GM19025 (cell line): ENCODE measurements around the gene IRF2.
A peak's percentile ranks its signal among the peaks of the same experiment; 100 is the strongest.

Source experiments
- ATAC-seq: cut with Tn5 transposase; IDR thresholded peaks from one replicate; pipeline ENCODE4 v1.9.1; 2021; ENCODE audit warnings: mild to moderate bottlenecking, low read depth, moderate library complexity; ENCODE audit not compliant: unreplicated experiment

The IRF2 gene

DNA sequence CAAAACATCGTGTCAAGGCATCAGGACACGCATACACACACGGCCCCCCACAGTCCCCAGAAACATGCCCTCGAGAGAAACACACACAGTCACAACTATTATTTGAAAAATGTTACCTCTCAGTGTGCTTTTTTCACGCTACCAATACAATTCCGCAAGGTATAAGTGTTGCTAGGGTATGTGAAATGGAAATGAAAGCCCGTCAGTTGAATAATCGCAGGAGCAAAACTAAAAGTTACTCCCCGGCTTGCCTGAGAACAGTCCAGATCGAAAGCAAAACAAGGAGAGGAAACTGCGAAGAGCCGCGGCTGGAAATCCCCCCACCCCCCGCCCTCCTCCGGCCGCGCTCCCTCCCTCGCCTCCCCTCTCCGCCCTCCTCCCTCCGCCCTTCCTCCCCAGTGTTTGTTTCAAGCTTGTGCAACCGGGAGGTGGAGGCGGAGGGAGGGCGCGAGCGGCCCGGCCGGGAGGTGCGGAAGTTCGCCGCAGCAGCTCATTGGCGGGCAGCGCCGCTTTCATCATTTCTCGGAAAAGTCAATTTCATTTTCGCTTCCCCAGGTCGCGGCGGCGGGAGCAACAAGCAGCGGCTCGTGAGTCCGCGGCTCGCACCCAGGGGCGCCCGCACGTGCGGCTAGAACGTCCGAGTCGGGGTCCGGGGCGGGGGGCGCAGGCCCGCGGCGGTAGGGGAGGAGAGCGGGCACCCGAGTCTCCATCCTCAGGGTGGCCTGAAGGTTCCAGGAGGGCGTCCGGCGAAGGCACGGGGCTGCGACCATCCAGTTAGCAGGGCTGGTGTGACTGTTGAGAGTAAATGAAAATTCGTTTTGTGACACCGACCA lies at the start of gene IRF2:
IRF2 (minus strand) TSS at position 288 of the 833 bp plus-strand sequence. CDS start 45,486 bp downstream, outside the sequence.
- ATAC-seq, result peak; percentile 54

DNA sequence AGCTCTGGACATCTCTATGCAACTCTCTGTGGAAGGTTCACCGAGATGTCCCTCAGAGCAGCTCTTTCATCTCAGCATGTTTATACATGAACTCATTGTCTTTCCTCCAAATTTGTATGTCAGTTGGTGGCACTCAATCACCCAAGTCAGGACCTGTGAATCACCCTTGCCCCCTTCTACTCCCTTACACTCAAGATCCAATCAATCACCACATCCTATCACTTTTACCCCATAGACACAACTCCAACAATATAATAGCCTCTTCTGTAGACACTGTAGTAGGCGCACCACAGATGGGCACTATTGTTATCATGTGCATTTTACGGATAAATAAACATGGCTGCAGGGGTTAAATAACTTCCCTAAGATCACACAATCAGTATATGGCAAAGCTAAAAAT lies 41.3 kb upstream of the IRF2 start:
- ATAC-seq, result no peak

DNA sequence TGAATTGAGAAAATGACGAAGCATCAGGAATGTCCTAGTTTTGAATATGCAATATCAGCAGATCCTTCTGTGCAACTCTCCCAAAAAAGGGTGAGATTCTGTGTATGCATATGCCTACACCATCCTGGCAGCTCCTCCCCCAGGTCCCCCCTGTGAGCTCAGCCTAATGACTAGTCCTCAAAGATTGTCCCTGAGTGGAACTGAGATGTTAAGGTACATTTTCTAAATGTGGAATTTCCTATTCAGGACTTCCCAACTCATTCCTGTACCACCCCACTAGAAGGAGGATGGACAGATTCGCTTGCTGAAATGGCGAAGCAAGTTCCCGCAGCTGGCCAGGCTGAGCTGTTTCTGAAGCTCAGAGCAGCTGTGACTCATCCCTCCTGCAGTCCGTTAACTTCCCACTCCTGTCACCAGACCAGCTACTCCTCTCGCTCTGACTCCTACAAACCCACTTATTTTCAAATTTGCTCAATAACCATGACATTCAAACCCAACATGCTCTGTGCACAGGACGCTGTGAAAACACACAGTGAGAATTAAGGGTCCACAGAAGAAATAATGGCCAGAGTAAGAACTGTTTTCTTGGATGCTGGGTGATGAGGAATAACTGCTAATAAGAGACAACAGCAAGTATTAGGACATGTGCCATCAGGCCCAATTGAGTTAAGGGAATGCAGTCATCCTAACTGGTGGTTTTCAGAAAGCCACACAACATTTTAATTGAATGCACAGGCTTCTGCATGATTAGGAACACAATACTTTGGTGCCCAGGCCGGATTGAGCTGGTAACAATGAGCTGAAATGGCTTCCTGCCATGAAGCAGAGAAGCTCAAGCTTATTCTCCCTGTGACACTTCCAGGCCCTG lies 40.0 kb upstream of the IRF2 start:
- ATAC-seq, result peak; percentile 94

DNA sequence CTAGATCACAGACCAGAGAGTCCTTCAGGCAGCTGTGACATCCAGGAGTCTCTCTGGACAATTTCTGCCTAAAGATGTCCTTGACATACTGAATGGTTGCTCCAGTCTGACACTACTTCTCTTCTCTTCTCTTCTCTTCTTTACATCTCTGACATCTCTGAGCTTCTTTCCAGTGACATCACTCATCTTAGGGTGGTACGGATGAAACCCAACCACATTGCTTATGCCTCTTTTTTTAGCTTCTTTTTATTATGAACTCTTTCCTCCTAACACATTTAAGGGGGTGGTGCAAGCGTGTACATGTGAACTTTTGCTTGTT lies 39.4 kb upstream of the IRF2 start:
- peak; percentile 5 for ATAC-seq

DNA sequence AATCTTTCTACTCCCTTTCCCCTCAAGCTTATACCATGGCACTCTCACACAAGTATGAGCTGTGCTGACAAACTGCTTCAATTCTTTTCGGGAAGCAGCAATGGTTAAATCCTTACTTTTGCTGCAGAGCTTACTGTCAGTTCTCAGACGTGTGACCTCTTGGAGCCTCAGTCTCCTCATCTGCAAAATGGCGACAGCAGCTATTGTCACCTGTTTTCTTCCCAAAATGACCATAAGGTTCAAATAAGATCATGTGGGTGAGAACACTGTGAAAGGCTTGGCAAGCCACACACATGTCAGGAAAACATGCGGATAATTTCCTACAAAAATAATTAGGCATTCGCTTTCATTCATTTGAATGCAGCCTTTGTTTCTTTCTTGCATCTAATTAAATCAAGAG lies 36.8 kb upstream of the IRF2 start:
- ATAC-seq, result no peak

DNA sequence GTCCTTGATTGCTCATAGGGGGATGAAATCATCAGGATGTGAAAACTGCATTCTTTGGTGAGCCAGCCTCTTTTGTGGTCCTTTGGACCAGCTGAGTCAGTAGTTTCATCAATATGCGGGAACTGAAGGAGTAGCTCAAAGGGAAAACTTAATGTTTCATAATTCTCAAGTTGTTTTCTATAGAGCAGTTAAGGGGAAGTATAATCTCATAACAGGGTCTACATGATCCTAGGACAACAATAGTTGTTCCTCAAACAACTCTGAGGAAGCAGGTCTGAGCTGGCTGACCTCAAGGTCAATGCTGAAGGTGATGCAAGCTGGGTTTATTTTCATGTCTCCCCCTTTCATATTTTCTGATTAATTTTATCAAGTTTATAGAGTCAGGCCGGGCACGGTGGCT lies 36.1 kb upstream of the IRF2 start:
- ATAC-seq, result no peak

DNA sequence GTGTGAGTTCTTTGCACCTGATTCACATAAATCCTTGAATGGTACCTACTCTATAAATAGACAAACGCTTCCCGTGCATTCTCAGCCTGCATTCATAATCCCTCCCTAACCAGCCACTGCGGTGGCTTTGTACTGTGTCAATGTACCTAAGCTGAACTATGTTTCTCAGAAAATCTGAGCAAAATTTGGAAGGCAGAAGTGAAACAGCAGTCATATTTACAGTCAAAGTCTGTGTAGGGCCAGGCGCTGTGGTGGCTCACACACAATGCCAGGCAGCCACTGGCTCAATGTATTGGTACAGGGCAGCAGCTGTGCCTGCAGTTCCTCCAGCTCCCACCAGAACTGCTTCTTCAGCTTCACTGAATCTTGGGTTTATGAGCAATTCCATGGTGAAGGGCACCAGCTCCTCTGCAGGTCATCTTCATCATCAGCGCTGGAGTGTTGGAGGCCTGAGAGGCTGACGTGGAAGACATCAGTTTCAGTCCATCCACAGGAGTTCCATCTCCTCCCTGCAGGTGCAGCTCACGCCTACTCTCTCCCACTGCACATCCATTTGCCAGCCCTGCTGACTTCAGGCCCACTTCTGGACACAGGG lies 32.3 kb upstream of the IRF2 start:
- ATAC-seq, result peak; percentile 96

DNA sequence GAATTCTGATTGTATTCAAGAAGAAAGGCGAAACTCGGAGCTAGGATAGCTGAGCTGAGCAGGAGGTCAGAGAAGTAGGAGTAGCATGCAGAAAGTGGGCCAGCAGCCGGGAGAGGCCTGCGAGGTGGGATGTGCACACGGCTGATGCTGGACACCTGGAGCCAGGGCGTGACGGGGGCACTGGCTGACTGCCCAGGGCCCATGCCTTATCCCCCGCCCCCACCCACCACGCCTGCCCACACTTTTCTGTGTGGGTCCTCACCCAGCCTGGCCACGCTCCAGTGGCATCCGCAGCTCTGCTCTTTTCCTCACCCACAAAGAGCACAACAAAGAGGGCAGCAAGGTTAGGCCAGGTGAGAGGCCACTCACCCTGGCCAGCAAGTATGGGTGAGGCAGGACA lies 30.0 kb upstream of the IRF2 start:
- ATAC-seq, result no peak

DNA sequence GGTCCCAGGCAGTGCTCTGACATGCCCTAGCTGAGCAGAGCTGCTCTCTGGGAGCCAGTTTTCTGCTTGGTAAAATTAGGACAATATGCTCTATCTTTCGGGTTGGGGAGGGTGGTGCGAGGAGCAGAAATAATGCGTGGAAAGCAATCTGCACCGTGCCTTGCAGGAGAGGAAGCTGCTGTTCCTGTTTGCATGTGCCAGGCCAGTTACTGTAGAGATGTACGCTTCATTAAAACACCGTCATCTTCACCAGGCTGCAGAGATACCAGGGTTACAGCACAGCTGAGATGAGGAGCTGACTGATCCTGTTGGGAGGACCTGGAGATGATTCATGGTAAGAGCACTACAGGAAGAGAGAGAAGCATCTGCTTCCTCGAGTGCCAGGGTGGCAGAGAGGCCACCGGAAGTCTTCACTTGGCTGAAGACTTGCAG lies 29.5 kb upstream of the IRF2 start:
- ATAC-seq, result no peak

DNA sequence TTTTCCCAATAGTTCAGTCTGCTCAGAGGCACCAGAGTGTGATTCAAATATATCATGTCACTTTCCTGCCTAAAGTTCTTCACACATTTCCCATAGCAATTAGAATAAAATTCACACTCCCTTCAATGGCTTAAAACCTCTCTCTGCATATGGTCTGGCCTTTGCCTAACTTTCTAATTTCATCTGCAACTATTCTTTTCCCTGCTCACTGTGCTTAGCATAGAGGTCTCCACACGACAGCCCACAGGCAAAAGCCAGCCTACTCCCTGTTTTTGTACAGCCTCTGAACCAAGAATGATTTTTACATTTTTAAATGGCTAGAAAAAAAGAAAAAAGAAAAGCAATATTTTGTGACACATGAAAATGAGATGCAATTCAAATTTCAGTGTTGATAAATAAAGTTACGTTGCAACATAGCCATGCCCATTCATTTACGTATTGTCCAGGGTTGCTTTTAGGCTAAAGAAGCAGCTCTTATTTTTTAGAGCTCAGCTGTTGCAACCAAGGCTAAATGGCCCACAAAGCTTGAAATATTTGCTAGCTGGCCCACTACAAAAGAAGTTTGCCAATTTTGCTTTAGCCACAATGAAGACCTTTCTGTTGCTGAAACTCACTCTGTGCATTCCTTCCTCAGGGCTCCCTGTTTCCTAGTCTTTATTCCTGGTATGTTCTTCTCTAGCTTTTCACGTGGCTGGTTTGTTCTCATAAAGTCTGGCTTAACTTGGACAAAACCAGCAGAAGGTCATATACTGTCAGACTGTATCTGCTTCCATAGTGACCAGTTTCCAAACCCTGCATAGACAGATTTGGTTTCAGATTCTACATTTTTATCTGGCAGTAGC lies 26.6 kb upstream of the IRF2 start:
- no peak for ATAC-seq

DNA sequence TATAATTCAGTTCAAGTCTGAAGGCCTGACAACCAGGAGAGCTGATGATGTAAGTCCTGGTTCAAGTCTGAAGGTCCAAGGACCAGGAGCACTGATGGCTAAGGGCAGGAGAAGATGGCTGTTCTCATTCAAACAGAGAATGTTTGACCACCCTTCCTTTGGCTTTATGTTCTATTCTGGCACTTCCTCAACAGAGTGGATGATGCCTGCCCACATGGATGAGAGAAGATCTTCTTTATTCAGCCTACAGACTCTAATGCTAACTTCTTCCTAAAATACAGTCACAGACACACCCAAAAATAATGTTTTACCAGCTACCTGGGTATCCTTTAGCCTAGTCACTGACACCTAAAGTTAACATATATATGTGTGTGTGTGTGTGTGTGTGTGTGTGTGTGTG lies 25.6 kb upstream of the IRF2 start:
- no peak for ATAC-seq

DNA sequence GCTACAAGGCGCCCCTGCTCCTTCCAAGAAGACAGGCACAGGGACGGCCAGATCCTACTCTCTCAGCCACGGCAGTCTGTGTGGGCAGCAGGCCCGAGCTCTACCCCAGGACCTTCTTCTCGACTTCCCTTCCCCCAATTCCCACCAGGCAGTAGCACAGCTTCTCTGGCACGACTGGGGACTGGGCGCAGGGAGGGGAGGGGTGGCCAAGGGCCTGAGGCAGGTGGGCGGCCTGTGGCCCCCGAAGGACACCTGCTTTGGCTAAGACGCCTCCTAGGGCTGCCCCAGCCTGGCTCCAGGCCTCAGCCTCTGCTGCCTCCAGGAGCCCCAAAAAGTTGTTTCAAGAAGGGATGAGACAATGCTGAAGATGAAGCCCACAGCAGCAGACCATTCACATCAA lies 24.2 kb upstream of the IRF2 start:
- no peak for ATAC-seq

DNA sequence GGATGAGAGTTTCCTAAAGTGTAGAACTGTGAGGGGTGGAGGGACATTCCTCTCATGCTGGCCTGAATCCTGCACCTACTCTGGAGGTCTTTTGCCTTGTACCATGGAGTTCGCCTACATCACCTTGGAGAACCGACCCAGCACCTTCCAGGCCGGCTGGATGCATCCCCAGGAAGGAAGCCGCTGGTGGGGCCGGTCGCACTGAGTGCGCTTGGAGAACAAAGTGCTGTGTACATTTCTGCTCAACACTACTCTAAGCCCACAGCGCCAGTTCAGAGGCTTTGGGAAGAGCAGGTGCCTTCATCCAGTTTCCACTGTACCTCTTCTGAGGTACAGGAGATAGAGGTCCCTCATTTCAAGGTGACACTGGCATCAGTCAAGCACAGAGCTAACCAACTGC lies 15.4 kb upstream of the IRF2 start:
- ATAC-seq, result no peak

DNA sequence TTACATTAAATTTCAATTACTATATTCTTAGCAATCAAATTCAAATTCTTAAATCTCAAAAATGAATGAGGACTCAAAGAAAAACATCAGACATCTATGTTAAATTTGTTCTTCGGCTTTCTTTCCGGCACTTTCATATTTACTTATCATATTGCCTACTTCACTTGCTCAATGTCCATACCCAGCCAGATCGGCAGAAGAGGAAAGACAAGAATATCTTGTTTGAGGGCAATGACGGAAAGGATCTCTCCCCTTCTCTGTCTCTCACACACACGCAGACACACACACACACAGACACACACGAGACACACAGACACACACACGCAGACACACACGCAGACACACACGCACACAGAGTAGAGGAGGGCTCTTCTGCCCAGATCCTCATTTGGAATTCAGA lies 13.2 kb upstream of the IRF2 start:
- no peak for ATAC-seq

DNA sequence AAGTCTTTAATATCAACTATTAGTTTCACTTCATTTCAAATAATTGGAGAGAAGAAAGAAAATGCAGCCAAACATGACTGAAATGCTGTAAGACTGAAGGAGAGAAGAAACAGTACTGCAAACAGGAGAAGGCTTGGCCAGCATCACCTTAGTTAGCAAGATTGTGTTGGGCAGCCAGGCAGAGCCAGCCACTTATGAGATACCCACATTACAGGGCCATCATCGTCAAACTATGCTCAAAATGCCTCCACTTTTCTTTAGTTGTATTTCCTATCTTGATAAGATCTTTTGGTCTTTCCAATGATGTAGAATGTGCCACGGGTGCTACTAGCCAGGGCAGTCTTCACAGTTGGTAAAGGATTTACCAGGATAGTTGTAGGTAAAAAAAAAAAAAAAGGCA lies 10.9 kb upstream of the IRF2 start:
- no peak for ATAC-seq

DNA sequence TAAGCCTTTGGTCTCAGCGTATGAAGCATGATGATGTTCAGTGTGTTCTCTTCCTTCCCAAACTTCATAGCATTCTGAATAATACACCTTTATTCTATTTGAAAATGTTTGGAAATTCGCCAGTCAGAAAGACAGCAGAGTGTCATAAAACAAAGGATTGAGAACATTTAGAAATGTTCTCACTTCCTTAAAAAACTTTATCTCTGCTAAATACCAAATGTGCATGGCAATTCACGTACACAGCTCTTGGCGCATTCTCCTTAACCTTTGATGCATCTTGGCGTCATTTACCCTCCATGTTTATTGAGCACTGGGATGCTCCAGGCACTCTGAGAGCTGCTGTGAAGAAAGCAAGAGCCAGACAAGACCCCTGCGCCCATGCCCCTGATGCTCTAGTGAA lies 7.2 kb upstream of the IRF2 start:
- no peak for ATAC-seq

DNA sequence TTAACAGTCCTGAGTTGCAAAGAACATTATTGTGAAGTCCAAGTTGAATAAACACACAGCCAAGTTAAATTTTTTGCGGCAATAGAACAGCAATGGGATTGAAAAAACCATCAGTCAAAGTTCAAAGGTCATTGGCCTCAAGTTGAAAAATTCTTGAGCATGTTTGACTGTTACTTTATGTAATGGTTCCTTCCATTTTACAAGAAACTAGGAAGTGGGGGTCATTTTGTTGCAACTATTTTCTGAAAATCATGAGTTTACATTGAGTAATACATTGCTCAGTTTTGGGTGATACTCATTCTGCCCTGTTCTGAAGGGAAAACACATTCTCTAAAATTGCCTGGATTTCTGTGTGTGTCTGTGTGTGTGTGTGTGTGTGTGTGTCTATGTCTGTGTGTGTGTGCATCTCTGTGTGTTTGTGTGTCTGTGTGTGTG lies 5.2 kb upstream of the IRF2 start:
- no peak for ATAC-seq

DNA sequence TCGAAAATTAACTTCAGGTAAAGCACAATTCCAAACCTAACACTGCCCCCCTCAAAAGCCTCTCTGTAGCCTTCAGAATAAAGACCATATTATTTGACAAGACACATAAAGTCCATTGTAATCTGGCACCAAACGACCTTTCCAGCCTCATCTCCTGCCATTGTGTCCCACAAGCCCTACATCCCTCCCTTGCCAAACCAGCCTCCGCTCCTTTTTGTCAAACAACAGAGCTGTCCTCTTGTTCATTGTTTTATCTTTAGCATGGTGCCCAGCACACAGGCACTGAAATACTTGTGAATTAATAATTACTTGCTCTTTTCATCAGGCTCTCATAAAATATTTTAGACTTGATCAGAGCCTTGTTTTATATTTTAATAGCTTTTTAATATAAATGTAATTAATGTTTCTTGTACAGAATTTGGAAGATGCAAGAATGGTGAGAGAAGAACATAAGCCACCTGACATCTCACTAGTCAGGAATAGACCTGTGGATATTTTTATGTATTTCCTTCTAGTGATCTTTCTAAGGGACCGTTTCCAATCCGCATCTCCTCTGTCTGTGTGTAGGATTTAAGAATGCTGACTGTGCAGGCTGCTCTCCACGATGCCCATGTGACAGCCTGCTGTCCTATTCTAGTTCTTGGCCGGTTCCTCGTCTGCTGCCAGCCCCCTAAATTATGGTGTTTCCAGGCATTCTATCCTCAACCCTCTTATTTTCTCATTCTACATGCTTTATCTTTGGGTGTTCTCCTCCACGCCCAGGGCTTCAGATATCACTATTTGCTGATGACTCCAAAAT lies 3.0 kb upstream of the IRF2 start:
- ATAC-seq, result no peak

DNA sequence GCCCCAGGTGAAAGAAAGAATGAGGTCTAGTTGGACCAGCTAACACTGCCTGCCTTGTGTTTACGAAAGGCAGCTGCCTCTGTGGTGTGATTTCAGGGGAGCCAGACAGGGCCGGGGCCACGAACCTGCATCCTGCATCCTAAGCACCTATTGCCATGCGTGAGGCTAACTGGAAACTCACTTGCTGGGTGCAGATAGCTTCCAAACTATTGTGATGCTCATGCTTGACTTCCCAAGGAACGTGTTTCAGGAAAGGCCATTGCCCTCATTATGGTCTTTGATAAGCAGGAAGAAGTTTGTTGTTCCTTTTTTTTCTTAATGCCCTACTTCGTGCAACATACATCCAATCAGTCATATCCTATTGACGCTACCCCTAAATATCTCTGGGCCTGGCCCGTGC lies 2.3 kb upstream of the IRF2 start:
- no peak for ATAC-seq

DNA sequence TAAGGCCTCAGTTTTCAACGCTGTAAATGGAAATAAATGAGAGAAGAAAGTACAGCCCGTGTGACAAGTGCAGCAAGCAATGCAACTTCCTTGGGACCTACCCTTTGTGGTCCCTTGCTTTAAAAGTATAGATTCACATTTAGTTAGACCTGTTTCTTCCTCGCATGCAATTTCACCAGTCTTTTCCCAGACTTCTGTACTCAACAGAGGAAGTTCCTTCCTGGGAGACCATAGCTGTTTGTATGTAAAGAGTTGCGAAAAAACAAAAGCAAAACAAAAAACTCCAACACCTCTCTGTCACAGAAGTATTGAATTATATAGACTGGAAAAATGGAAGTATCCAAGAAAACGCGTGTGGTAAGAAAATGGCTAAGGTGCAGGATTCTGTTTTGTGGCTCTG lies 1.1 kb upstream of the IRF2 start:
- no peak for ATAC-seq
